Tibial nerve (tissue), 3 donors: ENCODE data around the gene SLC43A3.

Experiments used
- POLR2A ChIP-seq, 2 donors: fragments of 450-650 bp; IDR thresholded peaks; one replicate each; pipeline ENCODE4 v1.6.1; 2017; ENCODE audit warnings: antibody characterized with exemption in 2 of 2, mild to moderate bottlenecking in 2 of 2, moderate library complexity in 2 of 2
- TF ChIP-seq, protein P1 (sequence below), 5 experiments: fragments of 200-600 bp in 3 of 5; fragments of 450-650 bp in 2 of 5; sonication (generic) in 3 of 5; IDR thresholded peaks; one replicate each; pipeline ENCODE4 v1.5.1; 2016 to 2019; ENCODE audit warnings: antibody characterized with exemption in 5 of 5, mild to moderate bottlenecking in 3 of 5, moderate library complexity in 2 of 5

DNA sequence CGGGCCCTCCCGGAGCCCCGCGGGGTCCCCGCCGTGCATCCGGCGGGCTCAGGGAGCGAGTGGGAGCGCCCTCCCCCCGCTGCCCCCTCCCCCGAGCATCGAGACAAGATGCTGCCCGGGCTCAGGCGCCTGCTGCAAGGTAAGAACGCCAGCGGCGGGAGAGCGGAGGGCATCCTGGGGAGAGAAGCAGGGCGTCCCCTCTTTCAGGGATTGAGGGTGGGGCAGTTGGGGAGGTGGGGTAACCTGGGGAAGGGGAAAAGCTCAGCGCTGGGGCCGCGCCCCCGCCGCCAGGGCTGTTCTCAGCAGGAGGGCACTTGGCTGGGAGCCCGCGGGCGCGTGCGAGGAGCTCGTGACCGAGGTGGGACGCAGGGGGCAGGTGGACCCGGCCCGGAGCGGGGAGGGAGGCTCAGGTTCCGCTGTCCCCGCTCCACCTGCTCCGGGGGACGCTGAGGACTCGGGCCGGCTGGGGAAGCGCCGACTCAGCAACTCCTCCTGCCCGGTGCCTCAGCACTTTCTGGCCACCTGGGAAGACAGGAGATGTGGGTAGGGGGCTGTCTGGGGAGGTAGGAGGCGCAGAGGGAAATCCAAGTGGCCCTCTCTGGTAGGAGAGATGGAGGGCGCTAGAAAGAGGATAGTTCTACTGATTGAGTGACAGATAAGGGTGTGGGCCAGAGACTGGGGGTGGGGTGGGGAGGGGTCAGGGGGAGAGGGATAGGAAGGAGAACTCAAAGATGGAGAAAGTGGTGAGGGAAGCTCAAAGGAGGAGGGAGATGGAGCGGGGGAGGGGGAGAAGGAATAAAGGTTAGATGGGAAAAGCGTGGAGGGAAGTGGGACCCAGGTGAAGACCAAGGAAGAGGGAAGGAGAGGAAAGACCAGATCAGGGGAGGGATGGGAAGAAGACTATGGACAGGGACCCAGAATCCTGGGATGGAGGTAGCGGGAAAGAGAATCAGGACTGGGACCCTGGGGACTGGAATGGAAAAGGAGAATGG, 34.1 kb upstream of the SLC43A3 start:
- TF ChIP-seq, protein P1, sequence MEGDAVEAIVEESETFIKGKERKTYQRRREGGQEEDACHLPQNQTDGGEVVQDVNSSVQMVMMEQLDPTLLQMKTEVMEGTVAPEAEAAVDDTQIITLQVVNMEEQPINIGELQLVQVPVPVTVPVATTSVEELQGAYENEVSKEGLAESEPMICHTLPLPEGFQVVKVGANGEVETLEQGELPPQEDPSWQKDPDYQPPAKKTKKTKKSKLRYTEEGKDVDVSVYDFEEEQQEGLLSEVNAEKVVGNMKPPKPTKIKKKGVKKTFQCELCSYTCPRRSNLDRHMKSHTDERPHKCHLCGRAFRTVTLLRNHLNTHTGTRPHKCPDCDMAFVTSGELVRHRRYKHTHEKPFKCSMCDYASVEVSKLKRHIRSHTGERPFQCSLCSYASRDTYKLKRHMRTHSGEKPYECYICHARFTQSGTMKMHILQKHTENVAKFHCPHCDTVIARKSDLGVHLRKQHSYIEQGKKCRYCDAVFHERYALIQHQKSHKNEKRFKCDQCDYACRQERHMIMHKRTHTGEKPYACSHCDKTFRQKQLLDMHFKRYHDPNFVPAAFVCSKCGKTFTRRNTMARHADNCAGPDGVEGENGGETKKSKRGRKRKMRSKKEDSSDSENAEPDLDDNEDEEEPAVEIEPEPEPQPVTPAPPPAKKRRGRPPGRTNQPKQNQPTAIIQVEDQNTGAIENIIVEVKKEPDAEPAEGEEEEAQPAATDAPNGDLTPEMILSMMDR (IDR thresholded peaks at IDR 0.05) = no peak
- TF ChIP-seq POLR2A (IDR thresholded peaks at IDR 0.05) = no peak
